ENCODE measurements around the gene SLC41A3.

DNA sequence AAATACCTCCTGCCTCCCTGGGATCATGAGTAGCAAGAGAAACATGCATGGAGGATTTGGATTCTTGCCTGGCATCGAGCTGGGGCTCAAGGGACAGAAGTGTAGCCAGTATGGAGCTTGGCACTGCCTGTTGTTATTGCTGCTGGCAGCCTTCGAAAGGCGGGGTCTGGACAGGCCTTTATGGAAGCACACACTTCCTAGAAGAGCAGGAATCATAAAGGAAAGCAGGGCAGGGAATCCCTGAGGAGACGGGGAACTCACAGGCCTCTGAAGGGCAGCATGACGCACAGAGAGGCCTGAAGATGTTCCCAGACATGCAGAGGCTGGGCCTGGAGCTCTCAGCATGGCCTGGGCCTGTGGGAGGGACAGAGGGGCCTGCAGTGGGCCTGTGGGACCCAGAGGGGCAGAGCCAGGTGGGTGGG is 18.6 kb upstream of the SLC41A3 start:
- TF ChIP-seq, protein P1, sequence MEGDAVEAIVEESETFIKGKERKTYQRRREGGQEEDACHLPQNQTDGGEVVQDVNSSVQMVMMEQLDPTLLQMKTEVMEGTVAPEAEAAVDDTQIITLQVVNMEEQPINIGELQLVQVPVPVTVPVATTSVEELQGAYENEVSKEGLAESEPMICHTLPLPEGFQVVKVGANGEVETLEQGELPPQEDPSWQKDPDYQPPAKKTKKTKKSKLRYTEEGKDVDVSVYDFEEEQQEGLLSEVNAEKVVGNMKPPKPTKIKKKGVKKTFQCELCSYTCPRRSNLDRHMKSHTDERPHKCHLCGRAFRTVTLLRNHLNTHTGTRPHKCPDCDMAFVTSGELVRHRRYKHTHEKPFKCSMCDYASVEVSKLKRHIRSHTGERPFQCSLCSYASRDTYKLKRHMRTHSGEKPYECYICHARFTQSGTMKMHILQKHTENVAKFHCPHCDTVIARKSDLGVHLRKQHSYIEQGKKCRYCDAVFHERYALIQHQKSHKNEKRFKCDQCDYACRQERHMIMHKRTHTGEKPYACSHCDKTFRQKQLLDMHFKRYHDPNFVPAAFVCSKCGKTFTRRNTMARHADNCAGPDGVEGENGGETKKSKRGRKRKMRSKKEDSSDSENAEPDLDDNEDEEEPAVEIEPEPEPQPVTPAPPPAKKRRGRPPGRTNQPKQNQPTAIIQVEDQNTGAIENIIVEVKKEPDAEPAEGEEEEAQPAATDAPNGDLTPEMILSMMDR (IDR thresholded peaks at IDR 0.05; ENCODE audit: low read depth, low read length, poor library complexity, severe bottlenecking): no peak
- no peak for TF ChIP-seq EZH2phosphoT487 (IDR thresholded peaks at IDR 0.05; ENCODE audit: borderline replicate concordance, low read length)

Data from DOHH2 (cell line).